B cell (primary cell): ENCODE results near the gene RAB3IP. TPM values are rescaled to one million over a fixed set of nuclear protein-coding genes. Genes with fewer than 3 reads are reported as not detected.

ENCODE experiments used
- ATAC-seq: fragments of 200-7000 bp; cut with Tn5 transposase; one replicate; pipeline ENCODE4 v1.10.0; 2021; ENCODE audit warnings: low read depth, mild to moderate bottlenecking, moderate number of reproducible peaks, moderate library complexity
- CTCF ChIA-PET: fragments of 350-600 bp; sonication (Branson Sonifier 250); formaldehyde crosslinking; loops from one replicate; lab custom pipeline; 2021; ENCODE audit warnings: antibody characterized with exemption, inconsistent platforms; lab: Charles Lee
- POLR2A ChIA-PET: fragments of 350-600 bp; sonication (Branson Sonifier 250); formaldehyde crosslinking; loops from one replicate; lab custom pipeline; 2021; ENCODE audit warnings: antibody characterized with exemption; lab: Charles Lee
- DNase-seq: peaks from one replicate; pipeline ENCODE4 v3.0.0; 2013
- H2AFZ ChIP-seq: 2 replicates; pipeline ENCODE4 v1.6.1; 2012; ENCODE audit warnings: mild to moderate bottlenecking, low read depth, low read length; ENCODE audit not compliant: insufficient read depth, poor library complexity, severe bottlenecking
- H3K27ac ChIP-seq, 2 donors: 1 replicate in 1 of 2; 2 replicates in 1 of 2; pipeline ENCODE4 v1.5.1; 2012 to 2013; ENCODE audit warnings: low read length in 2 of 2, mild to moderate bottlenecking in 2 of 2, moderate library complexity in 1 of 2
- H3K27me3 ChIP-seq, 4 experiments: fragments of 200-600 bp in 1 of 4; sonication (generic) in 1 of 4; replicated peaks in 1 of 4; 1 replicate in 2 of 4; 2 replicates in 2 of 4; pipeline versions ENCODE4 v1.6.1 to v1.7.0; 2013 to 2016; ENCODE audit warnings: low read length in 3 of 4, mild to moderate bottlenecking in 2 of 4, mixed read lengths in 1 of 4, moderate library complexity in 1 of 4; ENCODE audit not compliant: insufficient read depth in 4 of 4, control insufficient read depth in 3 of 4; ENCODE audit errors: control extremely low read depth in 1 of 4
- H3K36me3 ChIP-seq, 2 experiments: replicated peaks in 1 of 2; 1 replicate in 1 of 2; 2 replicates in 1 of 2; pipeline versions ENCODE4 v1.6.1 to v1.7.1; 2013; ENCODE audit warnings: low read length in 1 of 2; ENCODE audit not compliant: insufficient read depth in 2 of 2, control insufficient read depth in 1 of 2; ENCODE audit errors: control extremely low read depth in 1 of 2, extremely low read depth in 1 of 2
- H3K4me1 ChIP-seq, 2 donors: fragments of 200-600 bp in 1 of 2; sonication (generic) in 1 of 2; 1 replicate in 1 of 2; 2 replicates in 1 of 2; pipeline versions ENCODE4 v1.5.1 to v1.6.1; 2013 to 2017; ENCODE audit warnings: low read length in 2 of 2; ENCODE audit not compliant: control insufficient read depth in 2 of 2, insufficient read depth in 2 of 2
- H3K4me2 ChIP-seq: replicated peaks from 2 replicates; pipeline ENCODE3; 2012; ENCODE audit warnings: mild to moderate bottlenecking, low read depth, low read length; ENCODE audit not compliant: poor library complexity, severe bottlenecking
- H3K4me3 ChIP-seq, 5 experiments: fragments of 200-600 bp in 1 of 5; sonication (generic) in 1 of 5; 1 replicate in 3 of 5; 2 replicates in 2 of 5; pipeline versions ENCODE4 v1.5.1 to v1.7.0; 2011 to 2016; ENCODE audit warnings: low read length in 4 of 5, mild to moderate bottlenecking in 4 of 5, low read depth in 2 of 5, control low read depth in 1 of 5, moderate library complexity in 1 of 5; ENCODE audit not compliant: insufficient read depth in 1 of 5; ENCODE audit errors: control extremely low read depth in 1 of 5, extremely low read depth in 1 of 5
- H3K79me2 ChIP-seq: fragments of 200-600 bp; sonication (generic); one replicate; pipeline ENCODE4 v1.6.0; 2016; ENCODE audit warnings: low read length; ENCODE audit not compliant: control insufficient read depth, insufficient read depth
- H3K9ac ChIP-seq: fragments of 200-600 bp; sonication (generic); 2 replicates; pipeline ENCODE4 v1.6.1; 2017; ENCODE audit warnings: mild to moderate bottlenecking, low read length, moderate library complexity
- H3K9me3 ChIP-seq, 3 donors: one replicate each; pipeline versions ENCODE4 v1.6.1 to v1.7.1; 2013; ENCODE audit warnings: low read length in 2 of 3; ENCODE audit not compliant: control insufficient read depth in 2 of 3, insufficient read depth in 1 of 3; ENCODE audit errors: control extremely low read depth in 1 of 3
- H4K20me1 ChIP-seq: 2 replicates; pipeline ENCODE4 v1.6.0; 2012; ENCODE audit warnings: mild to moderate bottlenecking, low read length; ENCODE audit not compliant: insufficient read depth, control insufficient read depth, poor library complexity, severe bottlenecking
- H3K27ac Mint-ChIP-seq: one replicate; pipeline ENCODE4 v1.8.0; 2021; ENCODE audit warnings: mixed read lengths
- H3K27me3 Mint-ChIP-seq: one replicate; pipeline ENCODE4 v1.8.0; 2021; ENCODE audit warnings: mixed read lengths
- H3K4me1 Mint-ChIP-seq: one replicate; pipeline ENCODE4 v1.8.0; 2021; ENCODE audit warnings: mixed read lengths
- H3K4me3 Mint-ChIP-seq: one replicate; pipeline ENCODE4 v1.8.0; 2021; ENCODE audit warnings: mixed read lengths
- H3K9me3 Mint-ChIP-seq: one replicate; pipeline ENCODE4 v1.8.0; 2022; ENCODE audit warnings: mixed read lengths; ENCODE audit not compliant: insufficient read depth
- CTCF ChIP-seq: fragments of 200-600 bp; IDR thresholded peaks from one replicate; pipeline ENCODE4 v1.8.0; 2022; ENCODE audit warnings: antibody characterized with exemption, mild to moderate bottlenecking
- EZH2 ChIP-seq: IDR thresholded peaks from 2 replicates; pipeline ENCODE4 v1.6.1; 2012; ENCODE audit warnings: borderline replicate concordance, low read depth, mild to moderate bottlenecking, moderate library complexity, low read length; ENCODE audit not compliant: insufficient read depth, poor library complexity, severe bottlenecking
- WGBS: methylation state at CpG from one replicate; pipeline ENCODE4 v1.1.5; 2013; ENCODE audit warnings: missing lambda C conversion rate; ENCODE audit not compliant: insufficient coverage; 5-methylcytosine and 5-hydroxymethylcytosine counted together
- intact Hi-C: fragments of 100-400 bp; cut with micrococcal nuclease; formaldehyde crosslinking; loops from one replicate; pipeline ENCODE4 v1.10.0; 2022
- polyA plus RNA-seq: library from polyadenylated mRNA; depleted of rRNA; stranded (reverse); fragments of >200 nt; gene quantifications from 2 replicates; pipeline ENCODE4 v1.2.3, GENCODE V29; 2012
- total RNA-seq, 2 donors: library from RNA; stranded (reverse); fragments of 120-200 nt in 1 of 2; gene quantifications; 1 replicate in 1 of 2; 2 replicates in 1 of 2; pipeline versions ENCODE4 v1.2.3 to v1.2.4, GENCODE V29; 2013 to 2022

RAB3IP gene
- total and polyA plus RNA-seq, 2 donors (not counting 1 experiment from before 2014, with no cell fraction given), result 11.2 to 37.9 TPM

GRCh38 chr12:69834576-69834975 is 95.9 kb downstream of the RAB3IP start:
- intact Hi-C loops, result no loop called here
- no peak overlapping the region for H3K4me3 ChIP-seq
- peaks cover 13% of the 10 kb centered on the region for H3K27me3 Mint-ChIP-seq
- H3K4me1 Mint-ChIP-seq, result no peaks in the 10 kb centered on the region
- no peaks in the 10 kb centered on the region for H4K20me1 ChIP-seq
- H3K27ac ChIP-seq, result no peak overlapping the region
- no peak overlapping the region for H3K27ac Mint-ChIP-seq
- no peaks in the 10 kb centered on the region for H3K4me1 ChIP-seq
- H3K4me2 ChIP-seq, result no peak overlapping the region
- no peaks in the 10 kb centered on the region for H3K9me3 Mint-ChIP-seq
- no peak overlapping the region for H2AFZ ChIP-seq
- ATAC-seq (no peak), DNase-seq (no peak)
- ChIA-PET POLR2A (no interaction called here), CTCF (no interaction called here)
- H3K79me2 ChIP-seq, result no peaks in the 10 kb centered on the region
- H3K9ac ChIP-seq, result no peak overlapping the region
- H3K4me3 Mint-ChIP-seq, result no peak overlapping the region
- H3K9me3 ChIP-seq, result no peaks in the 10 kb centered on the region
- H3K36me3 ChIP-seq, result no peaks in the 10 kb centered on the region
- no peaks in the 10 kb centered on the region for H3K27me3 ChIP-seq
- no peak for TF ChIP-seq EZH2
- TF ChIP-seq CTCF, result no peak

DNA sequence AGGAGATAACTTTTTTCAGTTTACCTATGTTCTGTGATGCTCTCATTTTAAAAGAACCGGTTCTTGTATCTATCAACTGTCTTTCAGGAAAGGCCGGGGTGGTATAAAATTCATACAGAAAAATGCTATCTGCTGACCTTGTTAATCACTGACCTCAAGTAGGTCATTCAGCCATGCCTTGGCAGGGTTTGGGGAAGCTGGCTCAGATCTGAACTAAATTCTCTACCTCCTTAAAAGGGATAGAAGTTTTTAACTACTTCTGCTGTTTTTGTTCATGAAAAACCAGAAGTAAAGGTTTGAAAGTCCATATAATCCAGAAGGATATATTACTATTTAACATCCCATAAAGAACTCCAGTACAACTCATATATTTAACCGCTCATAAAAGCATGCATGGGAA is 96.4 kb downstream of the RAB3IP start:
- H3K9ac ChIP-seq, result no peak overlapping the region
- H3K27ac ChIP-seq, result no peak overlapping the region
- H3K36me3 ChIP-seq, result no peaks in the 10 kb centered on the region
- no peaks in the 10 kb centered on the region for H3K4me1 ChIP-seq
- no peak overlapping the region for H3K4me3 ChIP-seq
- intact Hi-C loops, result no loop called here
- H3K27ac Mint-ChIP-seq, result no peak overlapping the region
- no peak for DNase-seq
- peaks cover 9% of the 10 kb centered on the region for H3K27me3 Mint-ChIP-seq
- no peak for ATAC-seq
- ChIA-PET CTCF (no interaction called here), POLR2A (no interaction called here)
- H2AFZ ChIP-seq, result no peak overlapping the region
- H3K79me2 ChIP-seq, result no peaks in the 10 kb centered on the region
- no peaks in the 10 kb centered on the region for H4K20me1 ChIP-seq
- no peaks in the 10 kb centered on the region for H3K9me3 ChIP-seq
- no peaks in the 10 kb centered on the region for H3K4me1 Mint-ChIP-seq
- H3K9me3 Mint-ChIP-seq, result no peaks in the 10 kb centered on the region
- WGBS, result no CpG with 5 or more reads among the region's 3 CpGs
- TF ChIP-seq EZH2 (no peak), CTCF (no peak)
- H3K4me3 Mint-ChIP-seq, result no peak overlapping the region
- no peak overlapping the region for H3K4me2 ChIP-seq
- no peaks in the 10 kb centered on the region for H3K27me3 ChIP-seq
